Measurements from ENCODE around the gene PHC2.

The PHC2 gene

GRCh38 chr1:33289858-33290154 lies 141.1 kb downstream of the PHC2 start:
- H3K9me3 ChIP-seq (ENCODE audit: low read length), result no peaks in the 10 kb centered on the region
- no peak for TF ChIP-seq CTCF (IDR thresholded peaks at IDR 0.05; ENCODE audit: low read length)
- TF ChIP-seq EZH2 (IDR thresholded peaks at IDR 0.05; ENCODE audit: borderline replicate concordance, low read length), result no peak
- H3K4me3 ChIP-seq (ENCODE audit: low read depth, low read length, poor library complexity, severe bottlenecking), result no peak overlapping the region
- H3K4me1 ChIP-seq (ENCODE audit: insufficient read depth, low read length, severe bottlenecking), result no peaks in the 10 kb centered on the region
- no peak overlapping the region for H3K4me2 ChIP-seq (ENCODE audit: low read length)
- no peak overlapping the region for H3K27ac ChIP-seq (ENCODE audit: low read depth, low read length, poor library complexity, severe bottlenecking)
- no peaks in the 10 kb centered on the region for H3K79me2 ChIP-seq (ENCODE audit: insufficient read depth, low read length)
- no peaks in the 10 kb centered on the region for H3K9me2 ChIP-seq (ENCODE audit: low read depth, low read length)
- no peaks in the 10 kb centered on the region for H4K20me1 ChIP-seq (ENCODE audit: insufficient read depth, low read length)
- H3K9ac ChIP-seq (ENCODE audit: low read length), result no peak overlapping the region
- H2AFZ ChIP-seq (ENCODE audit: low read length), result no peak overlapping the region
- no peaks in the 10 kb centered on the region for H3F3A ChIP-seq (ENCODE audit: insufficient read depth, low read length)
- no peaks in the 10 kb centered on the region for H3K36me3 ChIP-seq (ENCODE audit: insufficient read depth, low read length)
- peaks cover 5% of the 10 kb centered on the region; the same call in 1 of the 2 replicates for H3K27me3 ChIP-seq (ENCODE audit: insufficient read depth, low read length)

GRCh38 chr1:33288976-33289857 lies 141.7 kb downstream of the PHC2 start:
- H3K27ac ChIP-seq (ENCODE audit: low read depth, low read length, poor library complexity, severe bottlenecking), result no peak overlapping the region
- TF ChIP-seq CTCF (IDR thresholded peaks at IDR 0.05; ENCODE audit: low read length) (no peak), EZH2 (IDR thresholded peaks at IDR 0.05; ENCODE audit: borderline replicate concordance, low read length) (no peak)
- no peak overlapping the region for H3K4me3 ChIP-seq (ENCODE audit: low read depth, low read length, poor library complexity, severe bottlenecking)
- H3K9me3 ChIP-seq (ENCODE audit: low read length), result no peaks in the 10 kb centered on the region
- H3K4me1 ChIP-seq (ENCODE audit: insufficient read depth, low read length, severe bottlenecking), result no peaks in the 10 kb centered on the region
- no peaks in the 10 kb centered on the region for H4K20me1 ChIP-seq (ENCODE audit: insufficient read depth, low read length)
- H2AFZ ChIP-seq (ENCODE audit: low read length), result no peak overlapping the region
- no peaks in the 10 kb centered on the region for H3K36me3 ChIP-seq (ENCODE audit: insufficient read depth, low read length)
- H3K27me3 ChIP-seq (ENCODE audit: insufficient read depth, low read length), result peaks cover 5% of the 10 kb centered on the region; the same call in 1 of the 2 replicates
- no peaks in the 10 kb centered on the region for H3K9me2 ChIP-seq (ENCODE audit: low read depth, low read length)
- no peak overlapping the region for H3K9ac ChIP-seq (ENCODE audit: low read length)
- no peak overlapping the region for H3K4me2 ChIP-seq (ENCODE audit: low read length)
- no peaks in the 10 kb centered on the region for H3K79me2 ChIP-seq (ENCODE audit: insufficient read depth, low read length)
- H3F3A ChIP-seq (ENCODE audit: insufficient read depth, low read length), result no peaks in the 10 kb centered on the region

- H3K27me3 ChIP-seq (ENCODE audit: insufficient read depth, low read length), result peaks cover 5% of the 10 kb centered on the region; the same call in 1 of the 2 replicates
- H3K9ac ChIP-seq (ENCODE audit: low read length), result no peak overlapping the region
- TF ChIP-seq EZH2 (IDR thresholded peaks at IDR 0.05; ENCODE audit: borderline replicate concordance, low read length) (no peak), CTCF (IDR thresholded peaks at IDR 0.05; ENCODE audit: low read length) (no peak)
- H3F3A ChIP-seq (ENCODE audit: insufficient read depth, low read length), result no peaks in the 10 kb centered on the region
- no peak overlapping the region for H3K4me3 ChIP-seq (ENCODE audit: low read depth, low read length, poor library complexity, severe bottlenecking)
- H3K4me2 ChIP-seq (ENCODE audit: low read length), result no peak overlapping the region
- no peaks in the 10 kb centered on the region for H3K79me2 ChIP-seq (ENCODE audit: insufficient read depth, low read length)
- H4K20me1 ChIP-seq (ENCODE audit: insufficient read depth, low read length), result no peaks in the 10 kb centered on the region
- H3K36me3 ChIP-seq (ENCODE audit: insufficient read depth, low read length), result no peaks in the 10 kb centered on the region
- no peak overlapping the region for H2AFZ ChIP-seq (ENCODE audit: low read length)
- no peak overlapping the region for H3K27ac ChIP-seq (ENCODE audit: low read depth, low read length, poor library complexity, severe bottlenecking)
- no peaks in the 10 kb centered on the region for H3K9me3 ChIP-seq (ENCODE audit: low read length)
- H3K4me1 ChIP-seq (ENCODE audit: insufficient read depth, low read length, severe bottlenecking), result no peaks in the 10 kb centered on the region
- H3K9me2 ChIP-seq (ENCODE audit: low read depth, low read length), result no peaks in the 10 kb centered on the region
These were observed 143.6 kb downstream of the PHC2 start for GRCh38 chr1:33287317-33287716.
